CD4-positive, alpha-beta memory T cell (primary cell): ENCODE data around the gene C3. TPM values are rescaled to one million over a fixed set of nuclear protein-coding genes. Genes with fewer than 3 reads are reported as not detected.
"Not testable (repeated sequence)": the region's sequence is repeated elsewhere in the genome, so short reads cannot be mapped to it uniquely, and the experiment has no call there.

ENCODE experiments used
- CTCF ChIA-PET: fragments of 350-600 bp; sonication (Branson Sonifier 250); formaldehyde crosslinking; loops from one replicate; lab custom pipeline; 2021; ENCODE audit warnings: inconsistent platforms; ENCODE audit not compliant: partially characterized antibody; lab: Charles Lee
- POLR2A ChIA-PET: fragments of 350-600 bp; sonication (Branson Sonifier 250); formaldehyde crosslinking; loops from one replicate; lab custom pipeline; 2021; ENCODE audit not compliant: partially characterized antibody; lab: Charles Lee
- DNase-seq, 5 donors: peaks; one replicate each; pipeline versions ENCODE4 v3.0.0 to v3.0.0-alpha.2; 2020 to 2022; ENCODE audit warnings: mixed read lengths in 1 of 5
- H3K27ac ChIP-seq: one replicate; pipeline ENCODE4 v1.7.0; 2013; ENCODE audit warnings: low read depth, low read length
- H3K27me3 ChIP-seq: 2 replicates; pipeline ENCODE4 v1.7.0; 2013; ENCODE audit warnings: mild to moderate bottlenecking, low read length, moderate library complexity; ENCODE audit not compliant: insufficient read depth
- H3K36me3 ChIP-seq: 2 replicates; pipeline ENCODE4 v1.7.0; 2013; ENCODE audit warnings: mild to moderate bottlenecking, low read length, moderate library complexity; ENCODE audit not compliant: insufficient read depth
- H3K4me1 ChIP-seq: 2 replicates; pipeline ENCODE4 v1.7.0; 2013; ENCODE audit warnings: mild to moderate bottlenecking, low read length, moderate library complexity; ENCODE audit not compliant: insufficient read depth
- H3K4me3 ChIP-seq, 2 donors: one replicate each; pipeline ENCODE4 v1.7.0; 2013; ENCODE audit warnings: low read length in 2 of 2, mild to moderate bottlenecking in 1 of 2
- H3K9me3 ChIP-seq, 2 donors: one replicate each; pipeline ENCODE4 v1.7.0; 2013; ENCODE audit warnings: low read length in 2 of 2, control low read depth in 1 of 2; ENCODE audit not compliant: control insufficient read depth in 1 of 2
- H3K27ac Mint-ChIP-seq, 7 donors: one replicate each; pipeline ENCODE4 v1.8.0; 2020 to 2021; ENCODE audit warnings: mixed read lengths in 7 of 7, mild to moderate bottlenecking in 6 of 7, inconsistent platforms in 3 of 7, moderate library complexity in 3 of 7
- H3K27me3 Mint-ChIP-seq, 2 donors: one replicate each; pipeline ENCODE4 v1.8.0; 2020 to 2021; ENCODE audit warnings: mixed read lengths in 2 of 2
- H3K36me3 Mint-ChIP-seq, 2 donors: one replicate each; pipeline ENCODE4 v1.8.0; 2020 to 2021; ENCODE audit warnings: mixed read lengths in 2 of 2, inconsistent platforms in 1 of 2, mild to moderate bottlenecking in 1 of 2
- H3K4me1 Mint-ChIP-seq, 4 donors: one replicate each; pipeline ENCODE4 v1.8.0; 2020 to 2021; ENCODE audit warnings: mixed read lengths in 4 of 4, mild to moderate bottlenecking in 1 of 4
- H3K4me3 Mint-ChIP-seq, 8 donors: one replicate each; pipeline ENCODE4 v1.8.0; 2020 to 2021; ENCODE audit warnings: mixed read lengths in 8 of 8, mild to moderate bottlenecking in 7 of 8, moderate library complexity in 6 of 8, inconsistent platforms in 3 of 8
- H3K9me3 Mint-ChIP-seq, 8 donors: one replicate each; pipeline ENCODE4 v1.8.0; 2020 to 2021; ENCODE audit warnings: mixed read lengths in 8 of 8, mild to moderate bottlenecking in 5 of 8, inconsistent platforms in 3 of 8, moderate library complexity in 1 of 8
- intact Hi-C: fragments of 100-400 bp; cut with micrococcal nuclease; formaldehyde crosslinking; loops from one replicate; pipeline ENCODE4 v1.15.1; 2023
- polyA plus RNA-seq, 2 donors: library from polyadenylated mRNA; unstranded; fragments of 300-500 nt; fragmentation: Illumina TruSeq; gene quantifications; one replicate each; pipeline ENCODE4 v1.2.3, GENCODE V29; 2021
- total RNA-seq, 2 experiments: library from RNA; stranded (reverse); gene quantifications; one replicate each; pipeline ENCODE4 v1.2.3, GENCODE V29; 2021

The C3 gene
- total and polyA plus RNA-seq, 4 experiments from 2014 or later = 1.5 to 2.2 TPM; not detected in 2

DNA sequence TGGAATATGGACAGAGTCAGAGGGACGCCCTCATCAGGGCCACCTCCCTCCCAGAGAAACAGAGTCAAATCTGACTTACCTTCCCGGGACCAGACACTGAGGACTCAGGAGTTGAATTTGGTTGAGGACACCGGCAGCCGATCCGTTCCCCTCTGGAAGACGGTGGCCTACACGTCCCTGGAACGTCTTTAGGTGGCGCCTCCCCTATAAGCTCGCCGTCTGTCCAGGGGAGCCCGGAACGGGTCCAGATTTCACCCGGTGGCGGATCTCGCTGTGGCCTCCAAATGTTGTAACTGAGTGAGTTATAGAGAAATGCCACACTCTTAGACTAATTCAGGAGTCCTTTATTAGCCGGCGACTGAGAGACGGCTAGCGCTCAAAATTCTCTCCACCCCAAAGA, 59.5 kb downstream of the C3 start:
- no peaks in the 10 kb centered on the region for H3K27me3 ChIP-seq
- no peak for DNase-seq
- peak overlapping the region in 5 of 7 donors; percentile 43 to 97 (median 80) for H3K27ac Mint-ChIP-seq
- intact Hi-C loops = no loop called here
- H3K9me3 ChIP-seq = no peaks in the 10 kb centered on the region
- H3K9me3 Mint-ChIP-seq = no peaks in the 10 kb centered on the region
- CTCF ChIA-PET = interaction anchor here (1.1 to 1.6 kb wide), 2 partner anchors 14 to 77 kb away, joined by 3 to 6 read pairs; partner anchors contain the start of gene GPR108
- H3K4me3 ChIP-seq = no peak overlapping the region
- H3K4me1 Mint-ChIP-seq = peaks cover 18 to 30% (median 27%) of the 10 kb centered on the region in 4 donors
- H3K27ac ChIP-seq = peak overlapping the region; percentile 52
- H3K4me1 ChIP-seq = peaks cover 53% of the 10 kb centered on the region
- peaks cover 8% of the 10 kb centered on the region for H3K36me3 ChIP-seq
- POLR2A ChIA-PET = interaction anchor here (1.0 to 1.7 kb wide), 6 partner anchors 8 to 141 kb away, joined by 3 to 7 read pairs (median 4); partner anchors contain the start of genes TNFSF14 and TRIP10
- H3K27me3 Mint-ChIP-seq = no peaks in the 10 kb centered on the region
- peaks cover 4 to 18% of the 10 kb centered on the region in 2 donors for H3K36me3 Mint-ChIP-seq
- no peak overlapping the region for H3K4me3 Mint-ChIP-seq

GRCh38 chr19:6656390-6656789, 64.1 kb downstream of the C3 start:
- DNase-seq, H3K4me3 ChIP-seq, H3K36me3 ChIP-seq, H3K4me3 Mint-ChIP-seq, H3K27me3 ChIP-seq, H3K27ac ChIP-seq, H3K9me3 ChIP-seq, H3K27me3 Mint-ChIP-seq, H3K9me3 Mint-ChIP-seq, H3K36me3 Mint-ChIP-seq, intact Hi-C loops: not testable (repeated sequence)
- POLR2A ChIA-PET = interaction anchor here (0.6 to 3.3 kb wide), 3 partner anchors 13 to 74 kb away, joined by 3 to 14 read pairs (median 4); no protein-coding TSS in a partner anchor
- peaks cover 54% of the 10 kb centered on the region for H3K4me1 ChIP-seq
- Mint-ChIP-seq H3K27ac (peak overlapping the region in 4 of 7 donors; percentile 18 to 61 (median 28)), H3K4me1 (peaks cover 37 to 59% (median 45%) of the 10 kb centered on the region in 4 donors)
- CTCF ChIA-PET = interaction anchor here (0.7 to 2.5 kb wide), 7 partner anchors 13 to 208 kb away, joined by 3 to 8 read pairs (median 4); partner anchors contain the start of gene GPR108

- H3K36me3 ChIP-seq = no peaks in the 10 kb centered on the region
- Mint-ChIP-seq H3K4me3 (peak overlapping the region; percentile 78 to 94 (median 86)), H3K27me3 (no peaks in the 10 kb centered on the region), H3K4me1 (peaks cover 29 to 58% (median 45%) of the 10 kb centered on the region in 4 donors), H3K36me3 (no peaks in the 10 kb centered on the region), H3K9me3 (no peaks in the 10 kb centered on the region), H3K27ac (peak overlapping the region; percentile 91 to 98 (median 93))
- H3K27ac ChIP-seq = peak overlapping the region; percentile 50
- no peaks in the 10 kb centered on the region for H3K9me3 ChIP-seq
- peak overlapping the region; percentile 53 for H3K4me3 ChIP-seq
- CTCF ChIA-PET = interaction anchor here (1.0 to 2.7 kb wide), 10 partner anchors 11 to 210 kb away, joined by 3 to 10 read pairs (median 6); partner anchors contain the start of genes GPR108 and TNFSF14
- POLR2A ChIA-PET = interaction anchor here (0.7 to 3.7 kb wide), 7 partner anchors 10 to 236 kb away, joined by 3 to 47 read pairs (median 14); partner anchors contain the start of genes GPR108 and TNFSF14
- no peaks in the 10 kb centered on the region for H3K27me3 ChIP-seq
- H3K4me1 ChIP-seq = peaks cover 39% of the 10 kb centered on the region
- intact Hi-C loops = loop anchor here (2.0 kb wide), 1 partner anchor 14 kb away; no protein-coding TSS in a partner anchor
- peak; percentile 45 to 68 (median 55) for DNase-seq
Observed at GRCh38 chr19:6654347-6655310, 65.8 kb downstream of the C3 start.

DNA sequence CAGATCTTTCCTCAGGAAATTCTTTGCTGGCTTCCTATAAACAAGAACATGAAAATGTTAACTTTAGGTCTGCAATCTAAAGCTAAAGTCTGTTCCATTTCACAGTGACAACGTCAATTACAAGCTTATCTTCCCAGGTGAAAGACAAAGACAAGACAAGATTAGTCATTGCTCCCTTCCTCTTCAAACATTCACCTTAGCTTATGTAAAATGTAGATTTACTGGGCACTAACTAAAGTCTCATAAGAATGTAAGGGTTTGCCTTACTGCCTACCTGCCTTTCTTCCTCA, 67.7 kb downstream of the C3 start:
- Histone ChIP-seq H3K27me3 (no peaks in the 10 kb centered on the region), H3K36me3 (no peaks in the 10 kb centered on the region), H3K4me1 (peaks cover 39% of the 10 kb centered on the region), H3K4me3 (no peak overlapping the region), H3K9me3 (no peaks in the 10 kb centered on the region), H3K27ac (no peak overlapping the region)
- CTCF ChIA-PET = interaction anchor here (0.8 to 2.1 kb wide), 6 partner anchors 11 to 210 kb away, joined by 3 to 7 read pairs (median 3); partner anchors contain the start of gene TNFSF14
- Mint-ChIP-seq H3K27me3 (no peaks in the 10 kb centered on the region), H3K27ac (peak overlapping the region in 6 of 7 donors; percentile 20 to 81 (median 74)), H3K4me3 (peak overlapping the region in 4 of 8 donors; percentile 4 to 46 (median 28)), H3K9me3 (no peaks in the 10 kb centered on the region), H3K36me3 (no peaks in the 10 kb centered on the region), H3K4me1 (peaks cover 24 to 53% (median 38%) of the 10 kb centered on the region in 4 donors)
- intact Hi-C loops = no loop called here
- DNase-seq = no peak
- POLR2A ChIA-PET = interaction anchor here (0.8 to 3.7 kb wide), 3 partner anchors 9 to 23 kb away, joined by 3 to 25 read pairs (median 10); partner anchors contain the start of gene TNFSF14

GRCh38 chr19:6651965-6652804, 68.3 kb downstream of the C3 start:
- Mint-ChIP-seq H3K4me3 (peak overlapping the region in 1 of 8 donors; percentile 46), H3K27ac (peak overlapping the region in 6 of 7 donors; percentile 36 to 81 (median 74)), H3K27me3 (no peaks in the 10 kb centered on the region), H3K36me3 (no peaks in the 10 kb centered on the region), H3K9me3 (no peaks in the 10 kb centered on the region), H3K4me1 (peaks cover 23 to 53% (median 37%) of the 10 kb centered on the region in 4 donors)
- H3K4me1 ChIP-seq = peaks cover 39% of the 10 kb centered on the region
- H3K27ac ChIP-seq = no peak overlapping the region
- no peaks in the 10 kb centered on the region for H3K27me3 ChIP-seq
- H3K9me3 ChIP-seq = no peaks in the 10 kb centered on the region
- CTCF ChIA-PET = interaction anchor here (0.8 to 2.1 kb wide), 6 partner anchors 10 to 211 kb away, joined by 3 to 7 read pairs (median 3); partner anchors contain the start of gene TNFSF14
- no peaks in the 10 kb centered on the region for H3K36me3 ChIP-seq
- POLR2A ChIA-PET = interaction anchor here (0.8 to 3.7 kb wide), 3 partner anchors 9 to 23 kb away, joined by 3 to 25 read pairs (median 10); partner anchors contain the start of gene TNFSF14
- intact Hi-C loops = no loop called here
- no peak overlapping the region for H3K4me3 ChIP-seq
- no peak for DNase-seq

- no peak for DNase-seq
- Mint-ChIP-seq H3K27ac (peak overlapping the region in 1 of 7 donors; percentile 74), H3K4me1 (peaks cover 15 to 31% (median 20%) of the 10 kb centered on the region in 4 donors), H3K27me3 (no peaks in the 10 kb centered on the region), H3K9me3 (no peaks in the 10 kb centered on the region), H3K36me3 (no peaks in the 10 kb centered on the region), H3K4me3 (no peak overlapping the region)
- no peaks in the 10 kb centered on the region for H3K27me3 ChIP-seq
- intact Hi-C loops = no loop called here
- ChIA-PET POLR2A (interaction anchor here (1.1 to 1.4 kb wide), 2 partner anchors 26 to 79 kb away, joined by 3 read pairs; no protein-coding TSS in a partner anchor), CTCF (interaction anchor here (1.3 kb wide), 1 partner anchor 214 kb away, joined by 3 read pairs; no protein-coding TSS in a partner anchor)
- no peak overlapping the region for H3K27ac ChIP-seq
- H3K36me3 ChIP-seq = no peaks in the 10 kb centered on the region
- peaks cover 24% of the 10 kb centered on the region for H3K4me1 ChIP-seq
- no peak overlapping the region for H3K4me3 ChIP-seq
- H3K9me3 ChIP-seq = no peaks in the 10 kb centered on the region
Observed at GRCh38 chr19:6649185-6649584, 71.3 kb downstream of the C3 start.
